Endothelial cell of umbilical vein (primary cell): ENCODE measurements around the gene ACADSB. TPM values are rescaled to one million over a fixed set of nuclear protein-coding genes. Genes with fewer than 3 reads are reported as not detected.

ENCODE experiments used
- BruUV-seq: library from RNA; stranded (reverse); fragments of 400-500 nt; replicated peaks from 2 replicates; lab custom pipeline; 2021; lab: Mats Ljungman, UMichigan
- CTCF ChIA-PET: fragments of 300-600, 350-600 bp; sonication (Branson Sonifier 250); formaldehyde crosslinking; loops from one replicate; lab custom pipeline; 2021; ENCODE audit warnings: antibody characterized with exemption, inconsistent platforms; lab: Charles Lee
- POLR2A ChIA-PET: fragments of 300-600, 350-600 bp; sonication (Branson Sonifier 250); formaldehyde crosslinking; loops from one replicate; lab custom pipeline; 2021; ENCODE audit warnings: antibody characterized with exemption, inconsistent platforms; lab: Charles Lee
- DNase-seq: peaks from one replicate; pipeline ENCODE4 v3.0.0-alpha.2; 2011; ENCODE audit warnings: low read depth, low spot score
- FAIRE-seq: peaks from 2 replicates; lab custom pipeline; 2011; peaks lifted over from hg19 to GRCh38; lab: Jason Lieb, UNC
- H2AFZ ChIP-seq: 2 replicates; pipeline ENCODE4 v1.6.0; 2012; ENCODE audit warnings: low read depth, low read length, control low read depth, inconsistent platforms
- H3K27ac ChIP-seq: 2 replicates; pipeline ENCODE4 v1.5.1; 2011; ENCODE audit warnings: low read depth, mild to moderate bottlenecking, control low read depth, low read length, moderate library complexity; ENCODE audit not compliant: insufficient read depth
- H3K27me3 ChIP-seq, 2 experiments: 2 replicates each; pipeline versions ENCODE4 v1.6.0 to v1.6.1; 2011; ENCODE audit warnings: low read length in 2 of 2, mixed read lengths in 1 of 2; ENCODE audit not compliant: control insufficient read depth in 2 of 2, insufficient read depth in 2 of 2
- H3K36me3 ChIP-seq, 2 experiments: 2 replicates in 1 of 2; 3 replicates in 1 of 2; pipeline ENCODE4 v1.5.1; 2011; ENCODE audit warnings: low read length in 2 of 2, mild to moderate bottlenecking in 1 of 2, moderate library complexity in 1 of 2; ENCODE audit not compliant: control insufficient read depth in 2 of 2, insufficient read depth in 2 of 2; ENCODE audit errors: extremely low read depth in 1 of 2
- H3K4me1 ChIP-seq: 3 replicates; pipeline ENCODE4 v1.5.1; 2011; ENCODE audit warnings: mild to moderate bottlenecking, low read length; ENCODE audit not compliant: control insufficient read depth, insufficient read depth; ENCODE audit errors: extremely low read depth
- H3K4me2 ChIP-seq: 2 replicates; pipeline ENCODE4 v1.6.1; 2011; ENCODE audit warnings: low read length, control low read depth, mixed read lengths; ENCODE audit not compliant: insufficient read depth
- H3K4me3 ChIP-seq, 3 experiments: fragments of 200-600 bp in 1 of 3; sonication (generic), shearing (Covaris generic) in 1 of 3; replicated peaks in 1 of 3; 2 replicates each; pipeline ENCODE4 v1.5.1; 2011 to 2016; ENCODE audit warnings: control low read depth in 3 of 3, low read length in 3 of 3, mild to moderate bottlenecking in 2 of 3, inconsistent platforms in 1 of 3, low read depth in 1 of 3, moderate library complexity in 1 of 3; ENCODE audit not compliant: insufficient read depth in 1 of 3
- H3K79me2 ChIP-seq: 2 replicates; pipeline ENCODE4 v1.6.0; 2012; ENCODE audit warnings: low read length, inconsistent platforms; ENCODE audit not compliant: control insufficient read depth, insufficient read depth
- H3K9ac ChIP-seq: replicated peaks from 2 replicates; pipeline ENCODE3; 2011; ENCODE audit warnings: low read length, control low read depth; ENCODE audit not compliant: insufficient read depth; ENCODE audit errors: extremely low read depth
- H3K9me1 ChIP-seq: replicated peaks from 3 replicates; pipeline ENCODE4 v1.6.0; 2011; ENCODE audit warnings: mild to moderate bottlenecking, low read length; ENCODE audit not compliant: control insufficient read depth, insufficient read depth; ENCODE audit errors: extremely low read depth
- H3K9me3 ChIP-seq: replicated peaks from 2 replicates; pipeline ENCODE4 v1.5.1; 2012; ENCODE audit warnings: low read length, inconsistent platforms; ENCODE audit not compliant: control insufficient read depth, insufficient read depth
- H4K20me1 ChIP-seq: replicated peaks from 2 replicates; pipeline ENCODE3; 2011; ENCODE audit warnings: mild to moderate bottlenecking, low read length; ENCODE audit not compliant: control insufficient read depth, insufficient read depth; ENCODE audit errors: extremely low read depth
- EZH2 ChIP-seq: IDR thresholded peaks from 2 replicates; pipeline ENCODE4 v1.6.1; 2012; ENCODE audit warnings: borderline replicate concordance, low read depth, mild to moderate bottlenecking, moderate library complexity, low read length, inconsistent platforms; ENCODE audit not compliant: severe bottlenecking
- FOS ChIP-seq: IDR thresholded peaks from 2 replicates; pipeline ENCODE4 v1.6.1; 2011; ENCODE audit warnings: mild to moderate bottlenecking, low read length, moderate library complexity, borderline replicate concordance; ENCODE audit not compliant: insufficient read depth
- GATA2 ChIP-seq: IDR thresholded peaks from 2 replicates; pipeline ENCODE4 v1.7.0; 2011; ENCODE audit warnings: low read depth, mild to moderate bottlenecking, moderate library complexity, mixed read lengths, low read length; ENCODE audit not compliant: insufficient read length, insufficient read depth
- JUN ChIP-seq: IDR thresholded peaks from 2 replicates; pipeline ENCODE4 v1.6.1; 2011; ENCODE audit warnings: borderline replicate concordance, low read depth; ENCODE audit not compliant: insufficient read length, insufficient read depth
- MYC ChIP-seq: IDR thresholded peaks from one replicate; pipeline ENCODE4 v1.6.1; 2011; ENCODE audit warnings: mild to moderate bottlenecking, low read depth, low read length
- POLR2A ChIP-seq: IDR thresholded peaks from 2 replicates; pipeline ENCODE4 v1.6.1; 2012; ENCODE audit warnings: low read depth, mild to moderate bottlenecking, control low read depth, low read length
- POLR2AphosphoS5 ChIP-seq: IDR thresholded peaks from 2 replicates; pipeline ENCODE4 v1.6.1; 2012; ENCODE audit warnings: low read depth, mild to moderate bottlenecking, control low read depth, low read length, moderate library complexity; ENCODE audit not compliant: insufficient read depth
- dilution Hi-C: fragments of 300-500 bp; cut with MboI; formaldehyde crosslinking; loops from one replicate; pipeline ENCODE4 v1.15.0; 2019; ENCODE audit warnings: low sequenced_read_pairs; ENCODE audit not compliant: extremely low pct_ligation_motif_present
- intact Hi-C: fragments of 100-400 bp; cut with micrococcal nuclease; formaldehyde crosslinking; loops from one replicate; pipeline ENCODE4 v1.10.0; 2022
- polyA plus RNA-seq, 4 experiments: library from polyadenylated mRNA; depleted of rRNA in 3 of 4; stranded (reverse) in 3 of 4; unstranded in 1 of 4; fragments of >200 nt; gene quantifications; 2 replicates each; pipeline versions ENCODE4 v1.2.1 to v1.2.3, GENCODE V29; 2011 to 2012; ENCODE audit warnings: missing spikeins in 1 of 4
- total RNA-seq: library from RNA; stranded (reverse); gene quantifications from 2 replicates; pipeline ENCODE4 v1.2.3, GENCODE V29; 2021
- TF ChIP-seq, protein P1 (sequence below): IDR thresholded peaks from 2 replicates; pipeline ENCODE4 v1.6.1; 2011; ENCODE audit not compliant: insufficient read depth, insufficient read length
- TF ChIP-seq, protein P2 (sequence below), 2 donors: IDR thresholded peaks; 1 replicate in 1 of 2; 2 replicates in 1 of 2; pipeline ENCODE4 v1.5.1; 2011; ENCODE audit warnings: low read length in 2 of 2, mild to moderate bottlenecking in 2 of 2, moderate library complexity in 2 of 2, control low read depth in 1 of 2, inconsistent platforms in 1 of 2, low read depth in 1 of 2; ENCODE audit not compliant: insufficient read depth in 1 of 2; ENCODE audit errors: extremely low read depth in 1 of 2

Gene ACADSB
- total and polyA plus RNA-seq, 2 donors (not counting 3 experiments of a cell fraction or from before 2014, with no cell fraction given), result 3.1 to 15.2 TPM

DNA sequence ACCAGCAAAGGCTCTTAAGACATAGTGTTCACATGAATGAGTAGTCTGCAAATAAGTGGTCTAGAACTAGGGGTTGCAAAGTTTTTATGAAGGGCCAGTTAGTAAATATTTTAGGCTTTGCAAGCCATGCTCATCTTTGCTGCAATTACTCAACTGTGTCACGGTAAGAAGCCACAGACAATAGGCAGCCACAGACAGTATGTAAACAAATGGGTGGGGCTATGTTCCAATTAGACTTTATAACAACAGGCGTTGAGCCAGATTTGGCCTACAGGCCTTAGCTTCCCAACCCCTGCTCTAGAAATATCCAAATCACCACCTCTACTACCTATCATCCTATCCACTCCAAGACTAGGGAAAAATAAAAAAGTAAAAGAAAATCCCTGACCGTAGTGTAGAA lies 9.5 kb upstream of the ACADSB start:
- Histone ChIP-seq H3K9me1 (no peaks in the 10 kb centered on the region), H3K79me2 (peaks cover 48% of the 10 kb centered on the region), H3K9ac (no peak overlapping the region), H3K36me3 (peaks cover 2% of the 10 kb centered on the region in 2 experiments), H3K27ac (no peak overlapping the region), H3K27me3 (no peaks in the 10 kb centered on the region), H3K9me3 (no peaks in the 10 kb centered on the region), H3K4me2 (no peak overlapping the region), H2AFZ (no peak overlapping the region), H4K20me1 (no peaks in the 10 kb centered on the region), H3K4me3 (no peak overlapping the region), H3K4me1 (peaks cover 4% of the 10 kb centered on the region)
- intact Hi-C loops, result no loop called here
- DNase-seq (no peak), FAIRE-seq (no peak)
- BruUV-seq, result no TSS peak
- ChIA-PET CTCF (interaction anchor here (1.7 to 2.1 kb wide), 2 partner anchors 15 to 18 kb away, joined by 6 to 11 read pairs; partner anchors contain the start of gene PSTK), POLR2A (no interaction called here)
- dilution Hi-C loops, result no loop called here
- TF ChIP-seq FOS (no peak), GATA2 (no peak), POLR2AphosphoS5 (no peak), POLR2A (no peak)

DNA sequence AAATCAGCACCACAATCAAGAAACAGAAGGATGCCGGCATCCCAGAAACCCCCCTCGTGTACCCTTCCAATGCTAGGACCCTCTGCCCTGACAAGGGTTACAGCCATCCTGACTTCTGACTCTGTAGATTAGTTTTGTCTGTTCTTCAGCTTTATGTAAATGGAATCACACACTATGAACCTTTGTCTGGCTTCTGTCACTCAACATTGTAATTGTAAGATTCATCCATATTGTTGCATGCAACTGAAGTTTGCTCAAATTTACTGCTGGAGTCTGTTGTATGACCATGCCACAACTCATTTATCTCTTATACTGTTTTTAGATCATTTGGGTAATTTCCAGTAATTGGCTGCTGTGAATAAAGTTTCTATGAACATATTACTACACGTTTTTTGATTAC lies 8.7 kb upstream of the ACADSB start:
- H3K4me1 ChIP-seq, result peaks cover 4% of the 10 kb centered on the region
- no peak overlapping the region for H3K4me2 ChIP-seq
- H3K9me3 ChIP-seq, result no peaks in the 10 kb centered on the region
- H3K9me1 ChIP-seq, result no peaks in the 10 kb centered on the region
- FAIRE-seq (no peak), DNase-seq (no peak)
- no peak overlapping the region for H3K4me3 ChIP-seq
- H2AFZ ChIP-seq, result no peak overlapping the region
- no peak overlapping the region for H3K9ac ChIP-seq
- H4K20me1 ChIP-seq, result peaks cover 2% of the 10 kb centered on the region
- TF ChIP-seq FOS, result no peak
- no peak for TF ChIP-seq MYC
- TF ChIP-seq JUN, result no peak
- TF ChIP-seq, protein P1, sequence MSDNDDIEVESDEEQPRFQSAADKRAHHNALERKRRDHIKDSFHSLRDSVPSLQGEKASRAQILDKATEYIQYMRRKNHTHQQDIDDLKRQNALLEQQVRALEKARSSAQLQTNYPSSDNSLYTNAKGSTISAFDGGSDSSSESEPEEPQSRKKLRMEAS, result no peak
- TF ChIP-seq POLR2AphosphoS5, result no peak
- no peak for TF ChIP-seq EZH2
- TF ChIP-seq POLR2A, result no peak
- TF ChIP-seq, protein P2, sequence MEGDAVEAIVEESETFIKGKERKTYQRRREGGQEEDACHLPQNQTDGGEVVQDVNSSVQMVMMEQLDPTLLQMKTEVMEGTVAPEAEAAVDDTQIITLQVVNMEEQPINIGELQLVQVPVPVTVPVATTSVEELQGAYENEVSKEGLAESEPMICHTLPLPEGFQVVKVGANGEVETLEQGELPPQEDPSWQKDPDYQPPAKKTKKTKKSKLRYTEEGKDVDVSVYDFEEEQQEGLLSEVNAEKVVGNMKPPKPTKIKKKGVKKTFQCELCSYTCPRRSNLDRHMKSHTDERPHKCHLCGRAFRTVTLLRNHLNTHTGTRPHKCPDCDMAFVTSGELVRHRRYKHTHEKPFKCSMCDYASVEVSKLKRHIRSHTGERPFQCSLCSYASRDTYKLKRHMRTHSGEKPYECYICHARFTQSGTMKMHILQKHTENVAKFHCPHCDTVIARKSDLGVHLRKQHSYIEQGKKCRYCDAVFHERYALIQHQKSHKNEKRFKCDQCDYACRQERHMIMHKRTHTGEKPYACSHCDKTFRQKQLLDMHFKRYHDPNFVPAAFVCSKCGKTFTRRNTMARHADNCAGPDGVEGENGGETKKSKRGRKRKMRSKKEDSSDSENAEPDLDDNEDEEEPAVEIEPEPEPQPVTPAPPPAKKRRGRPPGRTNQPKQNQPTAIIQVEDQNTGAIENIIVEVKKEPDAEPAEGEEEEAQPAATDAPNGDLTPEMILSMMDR (IDR thresholded peaks at IDR 0.05; ENCODE audit: extremely low read depth in 1 of 2, insufficient read depth in 1 of 2, low read depth in 1 of 2, low read length in 2 of 2), result no peak
- no peak for TF ChIP-seq GATA2
- BruUV-seq, result no TSS peak
- POLR2A ChIA-PET, result no interaction called here
- H3K79me2 ChIP-seq, result peaks cover 55% of the 10 kb centered on the region
- no peaks in the 10 kb centered on the region for H3K27me3 ChIP-seq
- CTCF ChIA-PET, result interaction anchor here (1.7 kb wide), 1 partner anchor 15 kb away, joined by 6 read pairs; no protein-coding TSS in a partner anchor
- intact Hi-C loops, result loop anchor here (10.0 kb wide), 1 partner anchor 1605 kb away; no protein-coding TSS in a partner anchor
- no peak overlapping the region for H3K27ac ChIP-seq
- dilution Hi-C loops, result no loop called here
- peaks cover 0 to 2% of the 10 kb centered on the region in 2 experiments for H3K36me3 ChIP-seq
